Measurements from ENCODE around the gene SMG6.
A peak's percentile ranks its signal among the peaks of the same experiment; 100 is the strongest.

Gene SMG6

GRCh38 chr17:2177235-2177811 is 126.3 kb downstream of the SMG6 start:
- DNase-seq = no peak
- Histone ChIP-seq H3K36me3 (peaks cover 35% of the 10 kb centered on the region), H3K27me3 (ENCODE audit: insufficient read depth, low read depth, severe bottlenecking) (no peaks in the 10 kb centered on the region), H3K4me3 (ENCODE audit: low read depth, low read length) (no peak overlapping the region), H3K9me3 (ENCODE audit: severe bottlenecking) (no peaks in the 10 kb centered on the region), H3K27ac (no peak overlapping the region)
- TF ChIP-seq CTCF (IDR thresholded peaks at IDR 0.05; ENCODE audit: low read depth, low read length) = no peak

DNA sequence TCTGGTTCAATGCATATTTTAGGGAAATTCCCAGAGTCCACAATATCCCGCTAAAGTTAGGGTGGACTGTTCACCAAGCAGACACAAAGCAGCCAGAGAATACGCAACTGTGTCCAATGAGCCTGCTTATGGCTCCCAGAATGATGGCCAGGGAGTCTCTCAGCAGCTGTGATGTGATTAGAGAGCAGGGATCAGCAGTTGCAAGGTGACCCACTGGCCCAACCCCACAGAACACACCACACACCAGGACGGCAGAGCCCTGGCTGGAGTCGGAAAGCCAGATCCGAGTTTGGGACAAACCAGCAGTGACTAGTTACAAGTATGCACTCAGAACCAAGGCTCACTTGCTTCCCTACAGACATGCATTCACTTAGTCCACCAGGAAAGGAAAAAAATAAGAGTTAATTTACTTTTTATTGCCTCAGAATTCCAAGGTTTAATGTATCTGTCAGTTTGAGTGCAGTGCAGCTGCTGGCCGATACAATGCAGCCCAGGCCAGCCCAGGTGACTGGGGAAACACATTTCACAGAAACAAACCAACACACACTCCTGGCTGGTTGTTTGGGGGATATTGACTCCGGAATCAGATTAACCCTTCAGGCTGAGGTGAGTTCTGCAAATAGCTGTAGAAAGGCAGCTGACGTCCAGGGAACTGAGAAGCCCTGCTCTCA is 127.0 kb downstream of the SMG6 start:
- no peaks in the 10 kb centered on the region for H3K9me3 ChIP-seq (ENCODE audit: severe bottlenecking)
- H3K27ac ChIP-seq = no peak overlapping the region
- TF ChIP-seq CTCF (IDR thresholded peaks at IDR 0.05; ENCODE audit: low read depth, low read length) = no peak
- H3K4me3 ChIP-seq (ENCODE audit: low read depth, low read length) = no peak overlapping the region
- DNase-seq = peak; percentile 44
- peaks cover 29% of the 10 kb centered on the region for H3K36me3 ChIP-seq
- H3K27me3 ChIP-seq (ENCODE audit: insufficient read depth, low read depth, severe bottlenecking) = no peaks in the 10 kb centered on the region

- H3K4me3 ChIP-seq (ENCODE audit: low read depth, low read length) = no peak overlapping the region
- peaks cover 26% of the 10 kb centered on the region for H3K36me3 ChIP-seq
- no peaks in the 10 kb centered on the region for H3K27me3 ChIP-seq (ENCODE audit: insufficient read depth, low read depth, severe bottlenecking)
- no peak overlapping the region for H3K27ac ChIP-seq
- H3K9me3 ChIP-seq (ENCODE audit: severe bottlenecking) = no peaks in the 10 kb centered on the region
- no peak for DNase-seq
- no peak for TF ChIP-seq CTCF (IDR thresholded peaks at IDR 0.05; ENCODE audit: low read depth, low read length)
Measured at GRCh38 chr17:2175294-2175628, 128.3 kb downstream of the SMG6 start.

DNA sequence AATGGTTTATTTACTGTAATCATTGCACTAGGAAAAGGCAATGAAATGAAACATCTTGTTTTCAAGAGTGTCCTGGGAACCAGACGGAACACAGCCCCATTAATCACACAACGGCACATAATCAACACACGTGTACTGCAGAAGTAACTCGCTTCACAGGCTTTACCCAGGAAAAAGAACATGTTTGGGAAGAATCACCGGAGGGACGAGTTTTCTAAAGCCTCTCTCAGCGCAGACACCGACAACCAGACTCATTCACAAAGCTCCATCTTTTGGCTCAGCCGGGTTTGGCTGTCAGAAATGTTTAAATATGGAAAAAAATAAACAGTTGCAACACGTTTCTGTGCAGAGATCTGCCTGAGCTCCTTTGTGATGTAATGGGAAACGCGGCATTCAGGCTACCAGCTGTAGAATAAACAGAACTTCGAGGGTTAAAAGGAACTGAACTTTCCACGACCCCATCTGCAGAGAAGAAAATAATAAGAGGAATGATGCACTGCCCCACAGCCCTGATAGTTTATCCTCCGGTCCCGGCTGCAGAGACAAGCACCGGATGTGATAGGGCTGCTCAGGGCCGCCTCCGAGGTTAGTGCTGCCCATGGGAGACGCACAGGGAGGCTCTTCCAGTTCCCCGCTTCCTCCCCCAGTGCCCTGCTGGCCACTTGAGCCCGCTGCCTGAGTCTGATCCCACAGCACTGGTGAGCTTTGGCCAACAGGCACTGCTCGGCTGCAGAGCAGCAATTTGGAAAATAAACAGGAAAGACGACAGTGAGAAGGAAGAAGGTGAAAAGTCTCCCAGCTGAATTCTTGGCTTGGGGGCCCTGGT is 128.9 kb downstream of the SMG6 start:
- Histone ChIP-seq H3K36me3 (peaks cover 31% of the 10 kb centered on the region), H3K27me3 (ENCODE audit: insufficient read depth, low read depth, severe bottlenecking) (no peaks in the 10 kb centered on the region), H3K9me3 (ENCODE audit: severe bottlenecking) (no peaks in the 10 kb centered on the region), H3K27ac (no peak overlapping the region), H3K4me3 (ENCODE audit: low read depth, low read length) (no peak overlapping the region)
- no peak for TF ChIP-seq CTCF (IDR thresholded peaks at IDR 0.05; ENCODE audit: low read depth, low read length)
- DNase-seq = no peak

DNA sequence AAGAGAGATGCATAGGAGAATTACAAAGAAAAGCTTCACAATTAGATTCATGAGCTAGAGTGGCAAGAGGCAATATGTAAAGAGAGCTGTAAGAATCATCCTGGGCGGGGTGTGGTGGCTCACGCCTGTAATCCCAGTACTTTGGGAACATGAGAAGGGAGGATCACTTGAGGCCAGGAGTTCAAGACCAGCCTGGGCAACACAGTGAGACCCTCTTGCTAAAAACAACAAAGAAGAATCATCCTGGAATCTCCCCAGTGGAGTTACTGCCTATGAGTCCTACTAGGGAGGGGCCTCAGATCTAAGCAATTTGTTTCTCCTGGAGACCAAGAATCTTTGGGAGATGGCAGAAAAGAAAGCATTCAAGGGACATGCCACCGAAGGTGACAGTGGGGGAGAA is 129.6 kb downstream of the SMG6 start:
- Histone ChIP-seq H3K27me3 (ENCODE audit: insufficient read depth, low read depth, severe bottlenecking) (no peaks in the 10 kb centered on the region), H3K4me3 (ENCODE audit: low read depth, low read length) (no peak overlapping the region), H3K9me3 (ENCODE audit: severe bottlenecking) (no peaks in the 10 kb centered on the region), H3K27ac (no peak overlapping the region), H3K36me3 (peaks cover 38% of the 10 kb centered on the region)
- DNase-seq = no peak
- no peak for TF ChIP-seq CTCF (IDR thresholded peaks at IDR 0.05; ENCODE audit: low read depth, low read length)
